Activated CD4-positive, alpha-beta T cell treated with anti-CD3 and anti-CD28 coated beads, Interleukin-10, Interleukin-2, amounts not matched to agents 100 ng/mL and 50 ng/mL, durations not matched to agents 16 hours and 8 hours (primary cell): ENCODE data around the gene HTD2.

Experiments
- DNase-seq: peaks from one replicate; pipeline ENCODE4 v3.0.0-alpha.2; 2020

Gene HTD2

GRCh38 chr3:58293516-58293915, 12.8 kb upstream of the HTD2 start:
- DNase-seq: no peak

- no peak for DNase-seq
These were observed 10.1 kb upstream of the HTD2 start for GRCh38 chr3:58296269-58296668.

GRCh38 chr3:58296843-58297242, 9.5 kb upstream of the HTD2 start:
- DNase-seq: no peak

- no peak for DNase-seq
These were observed 8.1 kb upstream of the HTD2 start for GRCh38 chr3:58298190-58298589.

GRCh38 chr3:58299075-58299474, 7.2 kb upstream of the HTD2 start:
- DNase-seq: no peak

- no peak for DNase-seq
These were observed 6.3 kb upstream of the HTD2 start for GRCh38 chr3:58299839-58300516.

GRCh38 chr3:58307639-58308215, 1.4 kb downstream of the HTD2 start:
- peak; percentile 55 for DNase-seq

GRCh38 chr3:58308728-58309127, 2.4 kb downstream of the HTD2 start:
- DNase-seq: no peak

GRCh38 chr3:58317811-58318210, 11.5 kb downstream of the HTD2 start:
- DNase-seq: no peak

GRCh38 chr3:58321791-58322190, 15.5 kb downstream of the HTD2 start:
- no peak for DNase-seq

GRCh38 chr3:58322793-58323192, 16.5 kb downstream of the HTD2 start:
- DNase-seq: no peak

GRCh38 chr3:58323529-58324390, 17.4 kb downstream of the HTD2 start:
- peak; percentile 38 for DNase-seq

- DNase-seq: no peak
These were observed 18.4 kb downstream of the HTD2 start for GRCh38 chr3:58324391-58325390.

- DNase-seq: no peak
These were observed 19.2 kb downstream of the HTD2 start for GRCh38 chr3:58325525-58325992.

- no peak for DNase-seq
These were observed 20.1 kb downstream of the HTD2 start for GRCh38 chr3:58326267-58326900.

- DNase-seq: no peak
These were observed 23.0 kb downstream of the HTD2 start for GRCh38 chr3:58329150-58329921.

GRCh38 chr3:58329922-58330413, 23.6 kb downstream of the HTD2 start:
- no peak for DNase-seq

GRCh38 chr3:58331593-58332152, 25.4 kb downstream of the HTD2 start:
- no peak for DNase-seq

- DNase-seq: peak; percentile 84
These were observed 26.4 kb downstream of the HTD2 start, which contains the start of gene PXK for GRCh38 chr3:58332575-58333188. TSS of gene PXK (plus strand) at chr3:58332892. CDS start at chr3:58332989, 97 bp downstream.
